Gastrocnemius medialis (tissue), 4 donors: ENCODE data around the gene PPP1R12A. TPM values are rescaled to one million over a fixed set of nuclear protein-coding genes. Genes with fewer than 3 reads are reported as not detected.
A peak's percentile ranks its signal among the peaks of the same experiment; 100 is the strongest.

Experiments
- ATAC-seq, 2 donors: fragments of 150-250 bp; one replicate each; pipeline ENCODE4 v1.9.1; 2016
- DNase-seq, 2 donors: peaks; one replicate each; pipeline ENCODE4 v3.0.0-alpha.2; 2019
- H3K27ac ChIP-seq, 4 donors: fragments of 200-600 bp; sonication (generic); 1 replicate in 1 of 4; 2 replicates in 3 of 4; pipeline ENCODE4 v1.5.1; 2016 to 2018; ENCODE audit warnings: mild to moderate bottlenecking in 2 of 4, moderate library complexity in 1 of 4
- H3K27me3 ChIP-seq, 3 donors: fragments of 200-600 bp; sonication (generic) in 2 of 3; 1 replicate in 1 of 3; 2 replicates in 2 of 3; pipeline versions ENCODE4 v1.5.1 to v1.6.0; 2016 to 2019; ENCODE audit warnings: mild to moderate bottlenecking in 1 of 3, moderate library complexity in 1 of 3
- H3K36me3 ChIP-seq, 2 donors: fragments of 200-600 bp; sonication (generic) in 1 of 2; one replicate each; pipeline ENCODE4 v1.5.1; 2017 to 2018
- H3K4me1 ChIP-seq, 2 donors: fragments of 200-600 bp; sonication (generic) in 1 of 2; one replicate each; pipeline ENCODE4 v1.5.1; 2016 to 2017; ENCODE audit warnings: mild to moderate bottlenecking in 2 of 2
- H3K4me3 ChIP-seq, 4 donors: fragments of 200-600 bp; sonication (generic) in 3 of 4; 1 replicate in 1 of 4; 2 replicates in 3 of 4; pipeline ENCODE4 v1.5.1; 2016 to 2019; ENCODE audit warnings: mild to moderate bottlenecking in 2 of 4
- H3K9me3 ChIP-seq, 3 donors: fragments of 200-600 bp; sonication (generic) in 2 of 3; 1 replicate in 1 of 3; 2 replicates in 2 of 3; pipeline ENCODE4 v1.5.1; 2016 to 2019
- POLR2A ChIP-seq, 2 donors: fragments of 450-650 bp; IDR thresholded peaks; one replicate each; pipeline ENCODE4 v1.6.1; 2017; ENCODE audit warnings: antibody characterized with exemption in 2 of 2, mild to moderate bottlenecking in 2 of 2, moderate library complexity in 2 of 2
- in situ Hi-C, 4 donors: fragments of 200-750 bp; cut with MboI; loops; one replicate each; pipeline versions ENCODE4 v1.15.0 to v1.8.0; 2017; ENCODE audit warnings: low sequenced_read_pairs in 4 of 4
- intact Hi-C: fragments of 100-400 bp; cut with DNase I; formaldehyde crosslinking; loops from one replicate; pipeline ENCODE4 v1.15.1; 2023; ENCODE audit warnings: low total_unique reads
- total RNA-seq, 4 donors: library from RNA; depleted of rRNA; stranded (reverse); fragments of >200 nt; gene quantifications; one replicate each; pipeline versions ENCODE4 v1.1.0 to v1.2.3, GENCODE V29; 2016
- TF ChIP-seq, protein P1 (sequence below), 5 experiments: fragments of 450-650 bp in 3 of 5; fragments of 200-600 bp in 2 of 5; sonication (generic) in 2 of 5; IDR thresholded peaks in 4 of 5; conservative IDR thresholded peaks in 1 of 5; 1 replicate in 4 of 5; 2 replicates in 1 of 5; pipeline ENCODE4 v1.5.1; 2016 to 2019; ENCODE audit warnings: antibody characterized with exemption in 5 of 5, mild to moderate bottlenecking in 3 of 5, moderate library complexity in 3 of 5

PPP1R12A gene
- total RNA-seq, 4 donors from 2014 or later: 38.0 to 65.7 (median 47.2) TPM

DNA sequence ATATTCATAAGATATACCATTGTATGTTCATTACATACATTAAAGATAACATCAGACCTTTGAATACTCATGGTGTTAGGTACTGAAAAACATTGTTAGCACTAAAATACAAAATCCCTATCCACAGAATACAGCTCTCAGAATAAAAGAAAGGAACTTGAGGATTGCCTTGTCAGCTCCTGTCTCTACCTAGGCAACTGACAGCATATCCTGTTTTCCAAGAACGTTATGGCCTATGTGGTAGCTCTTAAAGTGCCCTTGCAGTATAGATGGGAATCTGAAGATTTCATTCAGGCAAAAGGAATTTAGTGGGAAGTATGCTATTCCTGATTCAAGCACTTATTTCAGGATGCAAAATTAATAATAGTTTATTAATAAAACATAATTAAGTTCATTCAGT is 1.8 kb upstream of the PPP1R12A start:
- peak overlapping the region in 2 of 4 donors; percentile 95 for H3K27ac ChIP-seq

DNA sequence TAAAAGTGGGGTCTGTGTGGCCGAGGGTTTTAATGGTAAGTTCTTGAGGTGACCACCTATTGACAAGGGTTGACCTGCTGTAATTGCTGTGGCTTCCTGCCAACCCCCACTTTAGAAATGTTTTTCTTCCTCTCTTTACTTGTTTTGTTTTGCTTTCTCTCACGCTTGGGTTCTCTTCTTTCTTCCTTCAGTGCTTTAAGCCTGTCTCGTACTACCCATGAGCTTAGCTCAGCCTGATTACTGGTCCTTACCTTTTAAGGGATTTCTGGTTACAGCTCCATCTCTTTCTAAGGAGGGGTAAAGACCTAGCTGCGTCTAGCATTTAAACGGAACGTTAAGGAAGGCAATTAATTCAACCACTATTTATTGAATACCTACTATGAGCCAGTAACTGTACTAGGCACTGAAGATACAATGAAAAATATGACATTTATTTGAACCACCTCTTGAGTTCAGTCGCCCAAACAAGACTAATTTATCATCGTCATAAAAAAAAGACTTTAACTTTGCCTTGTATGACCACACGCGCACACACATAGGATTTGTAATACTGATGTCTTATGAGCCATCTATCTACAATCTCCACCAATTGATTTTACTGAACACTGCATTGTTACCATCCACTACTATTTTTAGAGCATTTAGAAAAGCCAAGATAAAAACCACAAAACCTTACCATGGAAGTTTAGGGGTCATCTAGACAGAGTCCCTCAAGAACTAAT is 888 bp upstream of the PPP1R12A start:
- no peak for DNase-seq
- peak in 1 of 2 donors; percentile 42 for ATAC-seq
- Histone ChIP-seq H3K4me3 (peak overlapping the region; percentile 78 to 95 (median 92)), H3K27ac (peak overlapping the region; percentile 89 to 95 (median 92)), H3K4me1 (peaks cover 27 to 35% of the 10 kb centered on the region in 2 donors), H3K27me3 (no peaks in the 10 kb centered on the region), H3K9me3 (no peaks in the 10 kb centered on the region), H3K36me3 (no peaks in the 10 kb centered on the region)
- TF ChIP-seq, protein P1, sequence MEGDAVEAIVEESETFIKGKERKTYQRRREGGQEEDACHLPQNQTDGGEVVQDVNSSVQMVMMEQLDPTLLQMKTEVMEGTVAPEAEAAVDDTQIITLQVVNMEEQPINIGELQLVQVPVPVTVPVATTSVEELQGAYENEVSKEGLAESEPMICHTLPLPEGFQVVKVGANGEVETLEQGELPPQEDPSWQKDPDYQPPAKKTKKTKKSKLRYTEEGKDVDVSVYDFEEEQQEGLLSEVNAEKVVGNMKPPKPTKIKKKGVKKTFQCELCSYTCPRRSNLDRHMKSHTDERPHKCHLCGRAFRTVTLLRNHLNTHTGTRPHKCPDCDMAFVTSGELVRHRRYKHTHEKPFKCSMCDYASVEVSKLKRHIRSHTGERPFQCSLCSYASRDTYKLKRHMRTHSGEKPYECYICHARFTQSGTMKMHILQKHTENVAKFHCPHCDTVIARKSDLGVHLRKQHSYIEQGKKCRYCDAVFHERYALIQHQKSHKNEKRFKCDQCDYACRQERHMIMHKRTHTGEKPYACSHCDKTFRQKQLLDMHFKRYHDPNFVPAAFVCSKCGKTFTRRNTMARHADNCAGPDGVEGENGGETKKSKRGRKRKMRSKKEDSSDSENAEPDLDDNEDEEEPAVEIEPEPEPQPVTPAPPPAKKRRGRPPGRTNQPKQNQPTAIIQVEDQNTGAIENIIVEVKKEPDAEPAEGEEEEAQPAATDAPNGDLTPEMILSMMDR (IDR thresholded peaks at IDR 0.05 in 4 of 5, conservative IDR thresholded peaks at IDR 0.05 in 1 of 5): no peak
- no peak for TF ChIP-seq POLR2A (IDR thresholded peaks at IDR 0.05)
- intact Hi-C loops: loop anchor here (2.0 to 10.0 kb wide), 3 partner anchors 47 to 1149 kb away; no protein-coding TSS in a partner anchor
- in situ Hi-C loops: no loop called here

More for the DNA sequence above, 1.8 kb upstream of the PPP1R12A start:
- Histone ChIP-seq H3K9me3 (no peaks in the 10 kb centered on the region), H3K4me3 (peak overlapping the region in 1 of 4 donors; percentile 95), H3K27me3 (no peaks in the 10 kb centered on the region), H3K4me1 (peaks cover 27 to 32% of the 10 kb centered on the region in 2 donors), H3K36me3 (no peaks in the 10 kb centered on the region)
- in situ Hi-C loops: no loop called here
- intact Hi-C loops: loop anchor here (10.0 kb wide), 1 partner anchor 1148 kb away; no protein-coding TSS in a partner anchor
- no peak for ATAC-seq
- DNase-seq: no peak
- TF ChIP-seq, protein P1 (IDR thresholded peaks at IDR 0.05 in 4 of 5, conservative IDR thresholded peaks at IDR 0.05 in 1 of 5): no peak
- no peak for TF ChIP-seq POLR2A (IDR thresholded peaks at IDR 0.05)

DNA sequence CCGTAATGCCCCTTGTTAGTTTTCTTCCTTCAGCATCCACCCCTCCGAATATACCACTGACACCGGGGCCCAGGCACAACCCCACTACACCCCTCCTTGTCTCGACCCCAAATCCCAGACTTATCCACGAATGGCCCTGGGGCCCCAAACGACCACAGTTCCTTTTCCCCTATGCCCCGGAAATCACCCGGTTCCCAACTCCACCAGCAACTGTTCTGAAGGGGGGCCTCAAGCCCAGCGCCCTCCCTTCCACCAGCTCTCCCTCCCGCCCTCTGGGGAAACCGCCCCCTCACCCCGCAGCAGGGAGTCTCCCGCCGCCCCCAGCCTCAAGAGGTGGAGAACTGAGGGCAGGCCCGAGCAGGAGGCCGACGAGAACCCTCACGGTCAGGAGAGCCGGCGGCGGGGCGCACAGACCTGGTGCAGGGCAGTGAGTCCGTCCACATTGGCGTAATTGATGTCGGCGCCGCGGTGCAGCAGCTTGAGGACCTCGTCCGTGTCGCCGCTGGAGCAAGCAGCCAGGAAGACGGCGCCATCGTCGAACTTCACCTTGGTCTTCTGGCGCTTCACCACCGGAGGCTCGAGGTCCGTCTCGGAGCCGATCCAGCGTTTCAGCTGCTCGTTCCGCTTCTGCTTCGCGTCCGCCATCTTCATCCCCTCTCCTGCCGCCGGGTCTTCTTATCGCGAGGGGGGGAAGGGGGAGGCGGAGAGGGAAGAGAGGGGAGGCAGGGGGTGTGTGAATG is 446 bp downstream of the PPP1R12A start:
- no peaks in the 10 kb centered on the region for H3K27me3 ChIP-seq
- peak overlapping the region; percentile 78 to 95 (median 92) for H3K4me3 ChIP-seq
- TF ChIP-seq, protein P1 (IDR thresholded peaks at IDR 0.05 in 4 of 5, conservative IDR thresholded peaks at IDR 0.05 in 1 of 5): no peak
- TF ChIP-seq POLR2A (IDR thresholded peaks at IDR 0.05): no peak
- H3K4me1 ChIP-seq: peaks cover 27 to 40% of the 10 kb centered on the region in 2 donors
- intact Hi-C loops (loop anchor here (2.0 to 10.0 kb wide), 3 partner anchors 46 to 1150 kb away; no protein-coding TSS in a partner anchor), in situ Hi-C loops (no loop called here)
- peak; percentile 12 to 28 for DNase-seq
- peak overlapping the region; percentile 89 to 95 (median 92) for H3K27ac ChIP-seq
- no peaks in the 10 kb centered on the region for H3K36me3 ChIP-seq
- H3K9me3 ChIP-seq: no peaks in the 10 kb centered on the region
- ATAC-seq: peak; percentile 74 to 78

DNA sequence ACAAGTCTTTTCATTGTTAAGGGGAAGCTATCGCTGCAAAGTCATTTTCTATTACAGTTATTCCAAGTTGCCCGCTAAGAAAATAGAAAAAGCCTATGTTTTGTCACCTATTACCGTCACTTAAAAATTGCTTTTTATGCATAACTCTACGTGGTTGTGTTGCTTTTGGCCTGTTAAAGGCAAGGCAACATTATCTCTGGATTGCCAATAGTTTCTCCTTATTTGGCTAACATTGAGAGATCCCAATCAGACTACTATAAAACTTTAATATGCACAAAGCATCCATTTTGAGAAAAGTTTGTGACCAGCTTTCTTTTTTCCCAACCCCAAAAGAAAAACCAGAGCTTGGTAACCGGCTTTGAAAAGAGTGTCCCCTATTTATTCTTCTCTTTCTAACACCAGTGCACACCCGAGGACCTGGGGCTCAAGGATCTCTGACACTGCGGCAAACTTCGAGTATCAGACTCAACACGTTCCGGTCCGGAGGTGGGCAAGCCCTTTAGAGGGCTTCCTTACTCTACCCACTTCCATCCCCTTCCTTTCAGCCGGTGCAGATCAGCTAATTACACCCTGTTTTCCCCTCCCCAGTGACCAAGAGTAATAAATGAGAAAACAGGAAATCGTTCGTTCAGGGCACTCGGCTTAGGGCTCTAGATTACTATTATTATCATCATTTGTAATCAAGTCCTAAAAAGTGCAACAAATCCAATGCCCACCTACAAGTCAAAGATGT is 1.2 kb downstream of the PPP1R12A start:
- intact Hi-C loops (loop anchor here (2.0 to 10.0 kb wide), 3 partner anchors 45 to 1151 kb away; no protein-coding TSS in a partner anchor), in situ Hi-C loops (no loop called here)
- Histone ChIP-seq H3K4me3 (peak overlapping the region; percentile 78 to 95 (median 92)), H3K27me3 (no peaks in the 10 kb centered on the region), H3K9me3 (no peaks in the 10 kb centered on the region), H3K4me1 (peaks cover 27 to 40% of the 10 kb centered on the region in 2 donors), H3K27ac (peak overlapping the region; percentile 89 to 95 (median 92)), H3K36me3 (no peaks in the 10 kb centered on the region)
- TF ChIP-seq, protein P1 (IDR thresholded peaks at IDR 0.05 in 4 of 5, conservative IDR thresholded peaks at IDR 0.05 in 1 of 5): no peak
- no peak for TF ChIP-seq POLR2A (IDR thresholded peaks at IDR 0.05)
- no peak for ATAC-seq
- no peak for DNase-seq
